KOPT-K1 (cell line): ENCODE data around the gene GPR143.

Experiments used
- H3K27ac ChIP-seq: fragments of 200-600 bp; sonication (generic); 2 replicates; pipeline ENCODE4 v1.5.1; 2016; ENCODE audit warnings: antibody characterized with exemption, mild to moderate bottlenecking, low read depth, low read length; ENCODE audit not compliant: poor library complexity, severe bottlenecking
- H3K36me3 ChIP-seq: fragments of 200-600 bp; sonication (generic); 2 replicates; pipeline ENCODE4 v1.5.1; 2017; ENCODE audit warnings: antibody characterized with exemption, mild to moderate bottlenecking, low read length, moderate library complexity; ENCODE audit not compliant: insufficient read depth
- H3K9me3 ChIP-seq: fragments of 200-600 bp; sonication (generic); 2 replicates; pipeline ENCODE4 v1.5.1; 2017; ENCODE audit warnings: antibody characterized with exemption, low read length, mild to moderate bottlenecking; ENCODE audit not compliant: insufficient read depth, poor library complexity, severe bottlenecking

Gene GPR143

GRCh38 chrX:9704876-9705465, 60.7 kb downstream of the GPR143 start:
- Histone ChIP-seq H3K36me3 (peaks cover 15% of the 10 kb centered on the region), H3K27ac (no peak overlapping the region), H3K9me3 (no peaks in the 10 kb centered on the region)

GRCh38 chrX:9703406-9703805, 62.2 kb downstream of the GPR143 start:
- Histone ChIP-seq H3K9me3 (no peaks in the 10 kb centered on the region), H3K27ac (no peak overlapping the region), H3K36me3 (peaks cover 9% of the 10 kb centered on the region)

GRCh38 chrX:9701790-9702189, 63.9 kb downstream of the GPR143 start:
- Histone ChIP-seq H3K9me3 (no peaks in the 10 kb centered on the region), H3K27ac (no peak overlapping the region), H3K36me3 (peaks cover 17% of the 10 kb centered on the region)

- no peak overlapping the region for H3K27ac ChIP-seq
- peaks cover 21% of the 10 kb centered on the region for H3K36me3 ChIP-seq
- no peaks in the 10 kb centered on the region for H3K9me3 ChIP-seq
Observed at GRCh38 chrX:9700555-9700954, 65.1 kb downstream of the GPR143 start.

- H3K36me3 ChIP-seq, result peaks cover 29% of the 10 kb centered on the region
- H3K27ac ChIP-seq, result no peak overlapping the region
- H3K9me3 ChIP-seq, result no peaks in the 10 kb centered on the region
Observed at GRCh38 chrX:9698576-9698975, 67.1 kb downstream of the GPR143 start.

- Histone ChIP-seq H3K9me3 (no peaks in the 10 kb centered on the region), H3K36me3 (peaks cover 52% of the 10 kb centered on the region), H3K27ac (no peak overlapping the region)
Observed at GRCh38 chrX:9693307-9694001, 72.2 kb downstream of the GPR143 start.

- Histone ChIP-seq H3K36me3 (peaks cover 43% of the 10 kb centered on the region), H3K27ac (no peak overlapping the region), H3K9me3 (no peaks in the 10 kb centered on the region)
Observed at GRCh38 chrX:9690046-9690445, 75.6 kb downstream of the GPR143 start.

GRCh38 chrX:9688833-9689232, 76.8 kb downstream of the GPR143 start:
- Histone ChIP-seq H3K27ac (no peak overlapping the region), H3K9me3 (no peaks in the 10 kb centered on the region), H3K36me3 (peaks cover 37% of the 10 kb centered on the region)

GRCh38 chrX:9687899-9688298, 77.7 kb downstream of the GPR143 start:
- no peak overlapping the region for H3K27ac ChIP-seq
- H3K9me3 ChIP-seq, result no peaks in the 10 kb centered on the region
- H3K36me3 ChIP-seq, result peaks cover 30% of the 10 kb centered on the region; the same call in 1 of the 2 replicates

- Histone ChIP-seq H3K9me3 (no peaks in the 10 kb centered on the region), H3K36me3 (peaks cover 6% of the 10 kb centered on the region; the same call in 1 of the 2 replicates), H3K27ac (no peak overlapping the region)
Observed at GRCh38 chrX:9683350-9683749, 82.3 kb downstream of the GPR143 start.

- H3K36me3 ChIP-seq, result peaks cover 5% of the 10 kb centered on the region; the same call in 1 of the 2 replicates
- H3K27ac ChIP-seq, result no peak overlapping the region
- H3K9me3 ChIP-seq, result no peaks in the 10 kb centered on the region
Observed at GRCh38 chrX:9682861-9683260, 82.8 kb downstream of the GPR143 start.

- no peaks in the 10 kb centered on the region for H3K9me3 ChIP-seq
- no peak overlapping the region for H3K27ac ChIP-seq
- peaks cover 5% of the 10 kb centered on the region; the same call in 1 of the 2 replicates for H3K36me3 ChIP-seq
Observed at GRCh38 chrX:9682456-9682855, 83.2 kb downstream of the GPR143 start.

GRCh38 chrX:9681422-9681821, 84.2 kb downstream of the GPR143 start:
- Histone ChIP-seq H3K27ac (no peak overlapping the region), H3K36me3 (peaks cover 4% of the 10 kb centered on the region; the same call in 1 of the 2 replicates), H3K9me3 (no peaks in the 10 kb centered on the region)

GRCh38 chrX:9681011-9681410, 84.6 kb downstream of the GPR143 start:
- H3K27ac ChIP-seq, result no peak overlapping the region
- no peaks in the 10 kb centered on the region for H3K9me3 ChIP-seq
- no peaks in the 10 kb centered on the region; the same call in 1 of the 2 replicates for H3K36me3 ChIP-seq

GRCh38 chrX:9678215-9678965, 87.3 kb downstream of the GPR143 start:
- no peak overlapping the region for H3K27ac ChIP-seq
- no peaks in the 10 kb centered on the region for H3K36me3 ChIP-seq
- H3K9me3 ChIP-seq, result no peaks in the 10 kb centered on the region
